Esophagus squamous epithelium (tissue), 4 donors: ENCODE data around the gene ZMYND11.

Source experiments
- CTCF ChIP-seq, 6 experiments: fragments of 450-650 bp in 4 of 6; fragments of 200-600 bp in 2 of 6; sonication (generic) in 2 of 6; IDR thresholded peaks; one replicate each; pipeline ENCODE4 v1.5.1; 2016 to 2019; ENCODE audit warnings: antibody characterized with exemption in 6 of 6, mild to moderate bottlenecking in 4 of 6, moderate library complexity in 4 of 6
- POLR2A ChIP-seq, 4 donors: fragments of 450-650 bp; IDR thresholded peaks; one replicate each; pipeline ENCODE4 v1.6.1; 2017; ENCODE audit warnings: antibody characterized with exemption in 4 of 4, mild to moderate bottlenecking in 4 of 4, moderate library complexity in 3 of 4

- TF ChIP-seq CTCF (IDR thresholded peaks at IDR 0.05) (no peak), POLR2A (IDR thresholded peaks at IDR 0.05) (no peak)
Measured at GRCh38 chr10:152915-153314, 17.7 kb downstream of the ZMYND11 start.
